Measurements from ENCODE around the gene METTL21A.

DNA sequence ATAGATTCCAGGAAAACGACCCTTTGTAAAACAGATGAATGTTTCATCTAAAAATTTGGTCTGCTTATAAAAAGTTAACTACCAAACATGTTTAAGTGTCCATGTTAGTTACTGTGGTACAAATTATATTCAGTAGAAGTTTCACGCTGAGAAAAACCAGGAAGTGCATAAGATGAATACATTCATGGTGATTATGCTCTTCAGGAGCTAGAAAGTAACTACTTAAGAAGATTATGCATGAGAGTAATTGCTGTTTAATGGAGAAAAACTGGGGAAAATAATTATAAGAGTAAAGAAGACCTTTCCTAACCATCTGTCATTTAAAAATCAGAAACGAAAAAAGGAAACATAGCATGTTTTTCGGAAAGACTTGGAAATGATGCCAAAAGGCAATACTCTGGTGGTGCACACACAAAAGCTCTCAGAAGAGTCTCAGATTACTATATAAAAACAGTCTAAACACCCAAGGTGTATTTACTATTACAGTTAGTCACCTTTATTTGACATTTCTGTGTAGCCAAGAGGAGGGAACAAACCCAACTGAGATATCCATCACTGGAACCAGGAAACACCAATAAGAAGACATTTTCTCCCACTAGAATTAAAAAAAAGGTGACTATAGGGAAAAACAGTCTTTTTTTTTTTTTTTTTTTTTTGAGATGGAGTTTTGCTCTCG is 38.8 kb upstream of the METTL21A start:
- no peak for TF ChIP-seq CTCF (IDR thresholded peaks at IDR 0.05; ENCODE audit: low read depth, low read length)
- TF ChIP-seq EZH2phosphoT487 (IDR thresholded peaks at IDR 0.05; ENCODE audit: low read depth): no peak
